8988T (cell line): ENCODE data around the gene ZNHIT1.
A peak's percentile ranks its signal among the peaks of the same experiment; 100 is the strongest.

Experiments
- DNase-seq: peaks from one replicate; pipeline ENCODE4 v3.0.0; 2011

The ZNHIT1 gene

GRCh38 chr7:101217388-101218235 is at the start of gene ZNHIT1, which contains the start of gene PLOD3:
ZNHIT1 (plus strand) TSS chr7:101218165; CDS start chr7:101218196, 31 bp downstream.
PLOD3 (minus strand) TSS chr7:101217581; CDS start chr7:101217274, 307 bp downstream.
- DNase-seq = peak; percentile 94

DNA sequence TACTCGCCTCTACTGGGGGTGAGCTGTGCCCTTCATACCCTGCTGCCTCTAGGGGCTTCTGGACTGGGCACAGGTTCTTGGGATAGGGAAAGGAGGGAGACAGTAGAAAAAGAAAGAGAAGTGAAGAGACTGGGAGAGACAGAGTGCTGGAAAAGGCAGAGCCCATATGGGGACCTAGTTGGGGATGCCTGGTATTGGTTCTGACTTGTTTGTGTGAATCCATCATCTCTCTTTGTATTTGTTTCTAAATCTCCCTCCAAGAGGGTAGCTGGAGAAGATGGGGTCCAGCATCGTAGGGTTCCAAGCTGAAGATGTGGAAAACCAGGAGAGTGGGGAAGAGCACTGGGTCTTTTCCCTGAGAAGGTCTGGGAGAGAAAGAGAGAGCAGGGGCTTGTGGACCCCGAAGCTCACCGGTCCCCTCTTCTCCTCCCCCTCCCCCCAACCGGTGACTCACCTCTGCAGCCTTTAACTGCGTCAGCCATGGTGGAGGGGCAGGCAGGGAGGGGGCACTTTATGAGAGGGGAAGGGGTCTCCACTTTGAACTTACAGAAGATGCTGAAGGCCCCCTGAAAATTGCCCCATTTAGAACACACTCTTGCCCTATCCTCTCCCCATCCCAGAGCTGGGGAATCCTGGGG is 49.4 kb upstream of the ZNHIT1 start:
- DNase-seq = no peak

DNA sequence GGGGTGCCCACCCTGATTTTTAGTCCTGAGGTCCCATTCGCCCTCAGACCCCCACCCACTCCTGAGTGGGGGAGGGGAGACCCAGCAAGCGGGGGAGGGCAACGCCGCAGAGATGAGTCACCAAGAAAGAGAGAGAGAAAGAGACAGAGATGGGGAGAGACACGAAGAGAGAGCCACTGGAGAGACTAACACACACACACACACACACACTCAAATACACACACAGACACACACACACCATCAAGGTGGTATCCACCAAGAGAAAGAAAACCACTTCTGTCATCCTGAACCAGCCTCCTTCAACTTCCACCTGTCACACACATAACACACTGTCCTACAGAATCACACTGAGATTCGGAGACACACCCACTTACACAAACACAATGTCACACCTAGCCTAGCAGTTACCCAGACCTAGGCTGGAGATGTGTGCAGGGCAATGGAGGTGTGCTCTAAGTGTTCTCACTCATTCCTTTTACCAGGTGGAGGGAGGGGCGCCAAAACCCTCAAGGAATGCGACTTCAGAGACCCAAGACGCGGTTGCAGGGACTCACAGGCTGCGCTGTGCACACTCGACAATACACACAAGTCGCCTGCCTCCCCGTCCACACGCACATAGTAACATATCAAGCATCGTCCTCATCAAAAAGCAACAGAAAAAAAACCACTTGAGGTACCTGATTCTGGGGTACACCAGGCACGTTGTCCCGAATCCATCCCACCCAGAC is 48.7 kb upstream of the ZNHIT1 start:
- DNase-seq = no peak

DNA sequence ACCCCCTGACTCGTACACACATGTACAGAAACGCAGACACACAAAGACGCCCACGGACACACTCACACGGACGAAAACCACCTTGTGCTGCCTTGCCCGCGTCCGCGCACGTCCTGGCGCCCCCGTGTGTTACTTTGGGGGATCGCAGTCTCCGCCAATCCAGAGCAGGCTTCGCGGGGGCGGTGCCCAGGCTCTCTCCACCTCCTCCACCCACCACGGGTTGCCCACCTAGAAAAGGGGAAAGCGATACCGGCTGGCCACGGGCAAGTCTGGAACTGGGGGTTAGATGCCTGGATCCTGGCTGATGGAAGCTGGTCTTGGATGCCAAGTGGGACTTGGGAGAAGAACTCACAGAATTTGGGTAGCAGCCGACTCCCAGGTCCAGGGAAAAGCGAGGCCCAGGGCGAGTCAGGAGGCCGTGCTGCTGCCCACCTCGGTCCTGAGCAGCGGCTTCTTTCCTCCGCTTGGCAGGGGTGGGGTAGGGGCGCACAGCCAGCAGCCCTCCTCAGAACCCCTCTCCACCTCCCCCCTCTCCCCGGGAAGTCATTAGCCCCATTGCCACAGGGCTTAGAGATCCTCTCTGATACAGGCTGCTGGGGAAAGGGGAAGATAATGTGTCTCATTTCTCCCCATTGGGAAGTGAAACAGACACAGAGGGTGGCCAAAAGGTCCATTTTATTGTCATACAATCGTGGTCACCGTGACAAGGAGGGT is 48.0 kb upstream of the ZNHIT1 start:
- DNase-seq = peak; percentile 82

DNA sequence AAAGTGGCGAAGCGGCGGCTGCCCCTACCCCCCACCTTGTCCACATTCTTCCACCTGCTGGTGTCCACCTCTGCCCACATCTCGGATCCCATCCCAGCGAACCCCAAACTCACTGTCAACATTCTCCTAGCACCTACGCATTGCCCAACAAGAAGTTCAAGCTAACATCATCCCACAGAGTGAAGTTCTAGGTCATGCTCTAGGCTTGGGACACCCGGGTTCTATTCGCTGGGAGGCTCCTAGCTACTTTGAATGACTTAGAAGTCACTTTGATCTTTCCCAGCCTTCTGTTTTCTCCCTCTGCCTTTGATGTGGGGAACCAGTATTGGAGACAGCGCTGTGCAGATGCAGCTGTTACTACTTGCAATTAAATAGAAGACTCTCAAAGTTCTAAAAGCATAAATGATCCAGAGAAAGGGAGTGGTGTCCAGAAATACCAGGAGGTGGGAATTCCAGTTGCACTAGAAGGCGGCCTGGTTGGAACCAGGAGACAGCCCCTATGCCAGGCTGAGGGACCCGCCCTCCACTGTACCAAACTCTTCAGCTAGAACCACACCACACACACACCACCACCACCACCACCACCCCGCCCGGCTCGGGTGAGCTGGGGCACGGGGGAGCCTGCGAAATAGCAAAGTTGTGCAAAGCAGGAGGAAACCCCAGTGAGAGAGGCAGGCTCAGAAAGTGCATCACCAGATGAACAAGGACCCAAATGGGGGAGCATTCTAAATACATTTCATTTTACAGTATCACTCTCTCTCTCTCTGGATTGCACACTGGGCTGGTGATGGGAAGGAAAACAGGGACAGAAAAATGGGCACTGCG is 47.1 kb upstream of the ZNHIT1 start:
- DNase-seq = no peak

DNA sequence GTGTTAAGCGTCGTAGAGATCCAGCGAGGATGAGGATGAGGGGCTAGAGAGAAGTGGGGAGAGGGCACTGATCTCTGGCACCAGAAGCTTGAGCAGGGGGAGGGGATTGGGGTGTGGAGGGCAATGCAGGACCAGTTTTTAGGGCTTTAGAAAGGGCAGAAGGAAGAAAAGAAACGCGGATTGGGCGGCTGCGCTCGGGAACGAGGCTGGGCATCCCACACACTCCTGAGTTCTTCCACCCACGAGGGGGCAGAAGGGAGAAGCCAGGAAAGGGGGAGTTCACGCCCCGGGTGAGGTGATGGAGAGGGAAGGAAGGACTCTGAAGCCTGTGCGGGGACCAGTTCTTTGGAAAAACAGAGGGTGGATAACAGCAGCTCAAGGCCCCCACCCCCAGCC is 46.5 kb upstream of the ZNHIT1 start:
- DNase-seq = no peak

GRCh38 chr7:101172005-101172853 is 45.7 kb upstream of the ZNHIT1 start:
- no peak for DNase-seq

- DNase-seq = peak; percentile 72
These were observed 44.9 kb upstream of the ZNHIT1 start for GRCh38 chr7:101172854-101173751.

- DNase-seq = peak; percentile 70
These were observed 44.2 kb upstream of the ZNHIT1 start for GRCh38 chr7:101173752-101174244.

GRCh38 chr7:101174322-101174854 is 43.6 kb upstream of the ZNHIT1 start:
- DNase-seq = no peak

DNA sequence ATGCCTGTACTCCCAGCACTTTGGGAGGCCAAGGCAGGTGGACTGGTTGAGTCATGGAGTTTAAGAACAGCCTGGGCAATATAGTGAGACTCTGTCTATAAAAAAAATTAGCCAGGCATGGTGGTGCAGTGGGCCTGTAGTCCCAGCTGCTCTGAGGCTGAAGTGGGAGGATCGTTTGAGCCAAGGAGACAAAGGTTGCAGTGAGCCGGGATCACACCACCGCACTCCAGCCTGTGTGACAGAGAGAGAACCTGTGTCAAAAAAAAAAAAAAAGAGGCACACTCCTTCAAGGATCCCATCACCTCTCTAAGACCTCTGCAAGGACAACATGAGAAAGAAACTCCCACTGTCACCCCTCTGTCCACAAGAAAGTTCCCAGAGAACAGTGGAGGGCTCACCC is 42.3 kb upstream of the ZNHIT1 start:
- DNase-seq = no peak

DNA sequence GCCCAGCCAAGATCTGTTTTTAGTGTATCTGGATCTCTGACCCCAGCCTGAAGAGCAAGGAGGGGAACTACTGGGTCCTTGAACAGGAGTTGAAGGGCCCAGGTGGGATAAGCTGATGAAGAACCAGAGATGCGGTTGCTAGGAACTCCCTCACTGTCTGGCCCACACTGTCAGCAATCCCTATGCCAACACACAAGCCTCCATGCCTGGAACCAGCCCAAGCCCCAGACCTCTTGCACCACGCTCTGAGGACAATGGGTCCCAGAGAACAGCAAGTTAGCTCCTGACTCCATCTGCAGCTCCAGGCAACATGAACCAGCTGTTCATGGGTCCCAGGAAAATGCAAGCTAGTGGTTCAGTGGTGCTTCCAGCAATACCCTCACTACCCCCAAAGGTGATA is 40.3 kb upstream of the ZNHIT1 start:
- DNase-seq = no peak

- no peak for DNase-seq
These were observed 38.8 kb upstream of the ZNHIT1 start for GRCh38 chr7:101179117-101179516.

DNA sequence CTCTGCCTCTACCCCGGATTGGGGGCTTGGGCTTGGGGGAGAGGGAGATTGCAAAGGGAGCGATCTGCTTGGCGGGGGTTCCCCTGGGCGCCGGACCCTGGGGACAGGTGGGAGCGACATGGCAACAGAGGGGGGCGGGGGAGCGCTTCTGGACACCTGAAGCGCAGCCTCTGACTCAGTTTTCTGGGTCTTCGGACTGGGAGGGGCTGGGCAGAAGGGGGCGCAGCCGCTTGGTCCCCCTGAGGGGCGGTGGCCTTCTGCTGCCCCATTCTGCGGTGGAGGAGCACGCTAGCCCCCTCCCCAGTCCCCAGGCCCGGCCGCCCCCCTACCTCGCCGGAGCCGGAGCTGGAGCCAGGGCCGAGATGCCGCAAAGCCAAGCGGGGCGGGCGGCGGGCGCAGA is 38.3 kb upstream of the ZNHIT1 start:
- no peak for DNase-seq

DNA sequence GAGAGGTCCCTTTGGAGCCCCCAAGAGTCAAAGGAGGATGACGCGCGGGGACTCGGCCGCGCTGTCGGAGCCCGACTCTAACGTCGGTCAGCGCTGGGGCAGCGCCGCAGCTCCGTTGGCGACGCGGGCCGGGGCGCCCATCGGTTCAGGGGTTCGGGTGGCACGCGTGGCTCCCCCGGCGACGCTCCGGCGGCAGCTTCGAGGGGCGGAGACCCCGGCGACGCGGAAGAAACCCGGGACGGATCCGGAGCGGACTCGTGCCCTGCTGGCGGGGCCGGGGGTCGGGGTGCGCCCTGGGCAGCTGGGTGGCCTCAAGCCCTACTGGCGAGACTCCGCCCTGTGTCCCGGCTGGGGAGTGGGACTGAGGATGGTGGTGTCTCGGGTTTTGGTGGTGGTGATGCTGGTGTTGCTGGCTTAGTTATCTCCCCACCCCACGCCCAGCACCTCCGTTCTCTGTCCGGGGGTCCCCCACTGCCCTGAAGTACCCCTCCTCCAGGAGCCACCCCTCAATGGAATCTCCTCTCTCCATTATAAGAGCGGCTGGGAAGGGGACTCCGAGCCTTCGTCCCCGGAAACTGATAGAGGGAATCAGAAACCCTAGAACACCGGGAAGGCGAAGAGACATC is 37.7 kb upstream of the ZNHIT1 start, which contains the start of gene NAT16:
NAT16 (minus strand) TSS at position 164 of the 626 bp plus-strand sequence. CDS start 5,486 bp downstream, outside the sequence.
- no peak for DNase-seq

DNA sequence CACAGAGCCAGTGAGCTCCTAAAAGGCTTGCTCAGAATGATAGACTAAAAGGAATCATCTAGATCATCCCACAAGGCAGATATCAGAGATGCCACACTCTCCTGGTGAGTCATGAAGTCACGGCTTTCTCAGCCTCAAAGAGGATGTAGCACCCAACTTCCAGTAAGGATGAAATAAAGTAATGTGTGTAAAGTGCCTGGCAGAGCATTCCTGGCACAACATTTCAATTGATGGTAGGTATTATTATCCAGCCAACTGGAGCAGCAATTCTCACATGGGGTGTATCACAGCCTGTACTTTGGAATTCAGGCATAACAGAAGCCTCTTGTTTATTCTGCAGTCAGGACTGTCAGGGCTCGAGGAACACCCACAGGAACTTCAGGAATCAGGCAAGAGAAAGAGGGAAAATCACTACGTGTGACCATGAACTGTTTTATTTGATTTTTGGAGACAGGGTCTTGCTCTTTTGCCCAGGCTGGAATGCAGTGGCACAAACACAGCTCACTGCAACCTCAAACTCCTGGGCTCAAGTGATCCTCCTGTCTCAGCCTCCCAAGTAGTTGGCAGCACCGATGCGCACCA is 32.6 kb upstream of the ZNHIT1 start:
- no peak for DNase-seq

- DNase-seq = no peak
These were observed 31.8 kb upstream of the ZNHIT1 start for GRCh38 chr7:101186194-101186593.

DNA sequence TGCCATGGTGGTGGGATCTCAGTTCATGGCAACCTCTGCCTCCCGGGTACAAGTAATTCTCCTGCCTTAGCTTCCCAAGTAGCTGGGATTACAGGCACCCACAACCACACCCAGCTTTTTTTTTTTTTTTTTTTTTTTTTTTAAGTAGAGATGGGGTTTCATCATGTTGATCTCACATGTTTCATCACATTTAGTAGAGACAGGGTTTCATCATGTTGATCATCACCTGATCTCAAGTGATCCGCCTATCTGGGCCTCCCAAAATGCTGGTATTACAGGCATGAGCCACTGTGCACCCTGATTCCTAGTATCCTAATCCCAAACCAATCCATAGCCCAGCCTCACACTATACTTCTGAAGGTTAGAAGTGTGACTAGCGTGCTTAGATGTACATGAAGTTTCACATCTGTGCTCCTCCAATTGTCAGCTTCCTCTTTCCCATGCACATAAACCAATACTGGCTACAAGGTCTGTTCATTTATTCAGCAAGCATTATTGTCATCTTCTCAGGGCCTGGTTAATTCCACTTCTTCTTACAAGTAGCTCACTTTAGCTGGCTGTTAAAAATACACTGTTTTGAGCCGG is 31.0 kb upstream of the ZNHIT1 start:
- DNase-seq = no peak
